ENCODE measurements around the gene ALK. TPM values are rescaled to one million over a fixed set of nuclear protein-coding genes. Genes with fewer than 3 reads are reported as not detected.

ALK gene
- total RNA-seq, 1 experiment from 2014 or later, result not detected

- Histone ChIP-seq H3K9me3 (ENCODE audit: control insufficient read depth, low read depth, low read length) (no peaks in the 10 kb centered on the region), H2BK12ac (ENCODE audit: insufficient read length, low read depth, low read length) (no peak overlapping the region), H2AK5ac (ENCODE audit: insufficient read length, low read length) (no peak overlapping the region), H3T11ph (ENCODE audit: low read length) (no peak overlapping the region), H4K5ac (ENCODE audit: insufficient read length, low read depth, low read length) (no peak overlapping the region), H2BK5ac (ENCODE audit: insufficient read length, low read length) (no peak overlapping the region), H3K4me2 (ENCODE audit: insufficient read depth, insufficient read length, low read length) (no peak overlapping the region), H3K23ac (ENCODE audit: insufficient read length, low read depth, low read length) (no peak overlapping the region), H2AFZ (ENCODE audit: low read length) (no peak overlapping the region), H2BK20ac (ENCODE audit: low read depth, low read length, poor library complexity, severe bottlenecking) (no peak overlapping the region), H3K4me1 (ENCODE audit: insufficient read depth, low read length) (0 out of 2 replicates have a peak, but pooled peaks cover 4% of the 10 kb centered on the region), H3K27ac (ENCODE audit: insufficient read length, low read depth, low read length) (no peak overlapping the region), H3K56ac (ENCODE audit: insufficient read length, low read depth, low read length) (no peak overlapping the region), H3K27me3 (ENCODE audit: insufficient read depth, low read length) (no peaks in the 10 kb centered on the region), H3K79me1 (ENCODE audit: insufficient read depth, low read depth, low read length, poor library complexity, severe bottlenecking) (no peaks in the 10 kb centered on the region), H4K8ac (replicated peaks; ENCODE audit: insufficient read length, low read depth, low read length) (no peak overlapping the region), H3K14ac (ENCODE audit: insufficient read depth, low read length) (no peak overlapping the region), H3K4ac (ENCODE audit: low read depth, low read length) (no peak overlapping the region), H3K9ac (ENCODE audit: extremely low read depth, insufficient read length, low read length) (no peak overlapping the region), H3K23me2 (ENCODE audit: insufficient read length, low read depth, low read length, poor library complexity, severe bottlenecking) (no peaks in the 10 kb centered on the region), H4K20me1 (ENCODE audit: control insufficient read depth, insufficient read depth, insufficient read length) (no peaks in the 10 kb centered on the region), H4K91ac (ENCODE audit: insufficient read length, low read depth, low read length) (no peak overlapping the region), H2BK15ac (ENCODE audit: low read depth, low read length) (no peak overlapping the region), H3K79me2 (ENCODE audit: insufficient read depth, low read length) (no peaks in the 10 kb centered on the region), H2BK120ac (ENCODE audit: low read depth, low read length, poor library complexity, severe bottlenecking) (no peak overlapping the region), H3K18ac (ENCODE audit: insufficient read length, low read depth, low read length) (no peak overlapping the region)
- Mint-ChIP-seq H3K4me3 (no peak overlapping the region), H3K27me3 (ENCODE audit: low read depth) (0 out of 2 replicates have a peak, but pooled peaks cover 2% of the 10 kb centered on the region), H3K9me3 (peaks cover 4 to 5% of the 10 kb centered on the region in 2 experiments), H3K4me1 (peaks cover 7 to 14% of the 10 kb centered on the region in 2 experiments), H3K27ac (no peak overlapping the region), H3K36me3 (ENCODE audit: insufficient read depth in 1 of 3, low read depth in 3 of 3) (peaks cover 0 to 5% (median 0%) of the 10 kb centered on the region in 3 experiments; a peak in 2 of 7 replicates)
- DNase-seq, result no peak
- no peak for TF ChIP-seq CTCF (conservative IDR thresholded peaks at IDR 0.05)
- no CpG with 5 or more reads among the region's 2 CpGs for WGBS (ENCODE audit: extremely low coverage, insufficient read length, low lambda C conversion rate)
These were observed 404.0 kb downstream of the ALK start for GRCh38 chr2:29517413-29517812.
